AG04450 (cell line): Measurements from ENCODE around the gene ARAP2. TPM values are rescaled to one million over a fixed set of nuclear protein-coding genes. Genes with fewer than 3 reads are reported as not detected.

Source experiments
- CTCF ChIA-PET: fragments of 300-600, 350-600 bp; formaldehyde crosslinking; extraction: SDS; loops from one replicate; lab custom pipeline; 2022; ENCODE audit warnings: antibody characterized with exemption, inconsistent platforms; lab: Charles Lee
- POLR2A ChIA-PET: fragments of 350-600 bp; formaldehyde crosslinking; extraction: SDS; loops from one replicate; lab custom pipeline; 2021; ENCODE audit warnings: antibody characterized with exemption, inconsistent platforms; lab: Yijun Ruan, JAX
- DNase-seq: peaks from one replicate; pipeline ENCODE4 v3.0.0-alpha.2; 2011; ENCODE audit warnings: low read depth, low spot score
- H3K27ac ChIP-seq: one replicate; pipeline ENCODE4 v1.5.1; 2012; ENCODE audit warnings: low read depth, low read length, control low read depth
- H3K27me3 ChIP-seq: one replicate; pipeline ENCODE4 v1.6.0; 2012; ENCODE audit warnings: low read length; ENCODE audit not compliant: control insufficient read depth, insufficient read depth
- H3K4me3 ChIP-seq: 2 replicates; pipeline ENCODE4 v1.5.1; 2011; ENCODE audit warnings: mild to moderate bottlenecking, low read depth, low read length, control low read depth
- H3K9me3 ChIP-seq: 2 replicates; pipeline ENCODE4 v1.5.1; 2012; ENCODE audit warnings: low read length; ENCODE audit not compliant: control insufficient read depth, insufficient read depth
- polyA plus RNA-seq: library from polyadenylated mRNA; depleted of rRNA; stranded (reverse); fragments of >200 nt; gene quantifications from 2 replicates; pipeline ENCODE4 v1.2.3, GENCODE V29; 2011
- TF ChIP-seq, protein P1 (sequence below): IDR thresholded peaks from 2 replicates; pipeline ENCODE4 v1.5.1; 2011; ENCODE audit warnings: low read depth, low read length, control low read depth, inconsistent platforms

Gene ARAP2
- polyA plus RNA-seq, 1 experiment, result 0.11 TPM

DNA sequence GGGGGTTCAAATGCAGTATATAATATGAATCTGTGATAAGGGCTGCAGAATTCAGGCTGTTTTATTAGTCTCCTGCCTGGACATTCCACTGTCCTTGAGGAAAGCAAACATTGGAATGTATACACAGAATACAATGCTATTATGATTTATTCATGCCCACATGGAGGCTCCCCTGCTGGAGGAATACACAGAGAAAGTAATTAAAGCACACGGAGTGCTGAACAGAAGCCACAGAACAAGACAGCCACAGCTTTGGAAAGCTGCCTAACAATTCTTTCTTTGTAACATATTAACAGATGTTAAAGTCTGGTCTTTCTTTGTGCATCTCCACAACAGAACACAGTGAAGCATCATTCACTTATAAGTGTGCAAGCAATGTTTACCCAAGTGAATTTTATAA is 155.8 kb downstream of the ARAP2 start:
- CTCF ChIA-PET, result no interaction called here
- no peak for DNase-seq
- Histone ChIP-seq H3K9me3 (no peaks in the 10 kb centered on the region), H3K4me3 (no peak overlapping the region), H3K27ac (no peak overlapping the region), H3K27me3 (no peaks in the 10 kb centered on the region)
- POLR2A ChIA-PET, result no interaction called here
- TF ChIP-seq, protein P1, sequence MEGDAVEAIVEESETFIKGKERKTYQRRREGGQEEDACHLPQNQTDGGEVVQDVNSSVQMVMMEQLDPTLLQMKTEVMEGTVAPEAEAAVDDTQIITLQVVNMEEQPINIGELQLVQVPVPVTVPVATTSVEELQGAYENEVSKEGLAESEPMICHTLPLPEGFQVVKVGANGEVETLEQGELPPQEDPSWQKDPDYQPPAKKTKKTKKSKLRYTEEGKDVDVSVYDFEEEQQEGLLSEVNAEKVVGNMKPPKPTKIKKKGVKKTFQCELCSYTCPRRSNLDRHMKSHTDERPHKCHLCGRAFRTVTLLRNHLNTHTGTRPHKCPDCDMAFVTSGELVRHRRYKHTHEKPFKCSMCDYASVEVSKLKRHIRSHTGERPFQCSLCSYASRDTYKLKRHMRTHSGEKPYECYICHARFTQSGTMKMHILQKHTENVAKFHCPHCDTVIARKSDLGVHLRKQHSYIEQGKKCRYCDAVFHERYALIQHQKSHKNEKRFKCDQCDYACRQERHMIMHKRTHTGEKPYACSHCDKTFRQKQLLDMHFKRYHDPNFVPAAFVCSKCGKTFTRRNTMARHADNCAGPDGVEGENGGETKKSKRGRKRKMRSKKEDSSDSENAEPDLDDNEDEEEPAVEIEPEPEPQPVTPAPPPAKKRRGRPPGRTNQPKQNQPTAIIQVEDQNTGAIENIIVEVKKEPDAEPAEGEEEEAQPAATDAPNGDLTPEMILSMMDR, result no peak

DNA sequence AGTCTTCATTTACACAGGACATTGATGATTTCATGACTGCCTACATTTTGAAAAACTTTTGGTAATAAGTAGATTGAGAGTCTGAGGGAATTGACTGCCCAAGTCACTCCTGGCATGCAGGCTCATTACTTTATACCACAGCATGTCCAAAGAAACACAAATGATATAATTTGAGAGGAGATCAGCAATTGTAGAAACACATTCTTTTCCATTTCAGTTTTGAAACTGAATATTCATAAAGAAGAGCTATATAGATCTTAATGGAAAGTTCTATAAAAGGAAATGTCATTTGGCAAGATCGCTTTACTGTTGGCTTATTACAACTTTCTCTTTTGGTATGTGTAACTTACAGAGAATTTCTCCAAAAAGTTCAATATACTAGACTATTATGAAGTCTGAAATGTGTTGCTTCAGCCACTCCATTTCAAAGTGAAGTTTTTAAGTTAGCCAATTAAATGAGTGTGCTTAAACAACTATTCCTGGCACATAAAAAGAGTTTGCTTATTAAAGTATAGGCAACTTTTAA is 158.0 kb downstream of the ARAP2 start:
- H3K27ac ChIP-seq, result no peak overlapping the region
- peaks cover 2% of the 10 kb centered on the region; the same call in 1 of the 2 replicates for H3K9me3 ChIP-seq
- ChIA-PET POLR2A (no interaction called here), CTCF (no interaction called here)
- H3K27me3 ChIP-seq, result no peaks in the 10 kb centered on the region
- TF ChIP-seq, protein P1, result no peak
- no peak overlapping the region for H3K4me3 ChIP-seq
- no peak for DNase-seq

DNA sequence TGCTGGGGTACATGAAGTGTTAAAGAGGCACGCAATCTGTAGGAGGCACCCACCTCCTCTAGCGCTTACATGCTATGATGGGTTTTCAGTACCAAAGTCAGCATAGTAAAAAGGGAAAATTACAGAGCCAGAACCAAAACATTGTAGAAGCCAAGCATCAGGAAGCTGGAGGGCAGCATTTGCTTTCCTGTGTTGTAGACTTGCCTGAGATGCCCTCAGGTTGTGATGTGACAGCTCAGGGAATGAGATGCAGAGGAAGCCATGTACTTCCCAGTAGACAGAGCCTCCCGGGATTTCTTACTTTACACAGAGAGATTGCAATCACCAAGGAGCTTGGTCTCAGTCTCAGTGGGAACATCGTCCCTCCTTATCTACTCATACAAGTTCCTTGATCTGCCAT is 161.5 kb downstream of the ARAP2 start:
- Histone ChIP-seq H3K9me3 (peaks cover 2% of the 10 kb centered on the region; the same call in 1 of the 2 replicates), H3K27ac (no peak overlapping the region), H3K4me3 (no peak overlapping the region), H3K27me3 (no peaks in the 10 kb centered on the region)
- ChIA-PET POLR2A (no interaction called here), CTCF (no interaction called here)
- no peak for DNase-seq
- TF ChIP-seq, protein P1, result no peak

DNA sequence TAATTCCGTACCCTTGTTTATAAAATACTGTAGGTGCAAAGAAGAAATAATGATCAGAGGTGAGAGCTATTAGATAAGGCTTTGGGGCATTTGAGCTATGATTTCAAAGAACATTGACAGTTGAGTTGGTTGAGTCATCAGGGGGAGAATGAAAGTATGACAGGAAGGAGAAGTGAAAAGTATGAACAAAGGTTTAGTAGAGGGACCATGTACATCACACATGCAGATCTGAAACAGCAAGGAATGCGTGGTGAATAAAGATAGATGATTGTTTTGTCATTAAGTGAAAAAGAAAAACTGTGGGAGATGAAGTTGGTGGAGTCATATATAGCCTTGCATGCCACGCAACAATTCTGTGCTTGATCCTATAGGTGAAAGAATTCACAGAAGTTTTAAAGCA is 163.1 kb downstream of the ARAP2 start:
- ChIA-PET POLR2A (no interaction called here), CTCF (no interaction called here)
- no peak overlapping the region for H3K27ac ChIP-seq
- TF ChIP-seq, protein P1, result no peak
- no peak for DNase-seq
- H3K9me3 ChIP-seq, result peaks cover 2% of the 10 kb centered on the region; the same call in 1 of the 2 replicates
- H3K4me3 ChIP-seq, result no peak overlapping the region
- no peaks in the 10 kb centered on the region for H3K27me3 ChIP-seq

DNA sequence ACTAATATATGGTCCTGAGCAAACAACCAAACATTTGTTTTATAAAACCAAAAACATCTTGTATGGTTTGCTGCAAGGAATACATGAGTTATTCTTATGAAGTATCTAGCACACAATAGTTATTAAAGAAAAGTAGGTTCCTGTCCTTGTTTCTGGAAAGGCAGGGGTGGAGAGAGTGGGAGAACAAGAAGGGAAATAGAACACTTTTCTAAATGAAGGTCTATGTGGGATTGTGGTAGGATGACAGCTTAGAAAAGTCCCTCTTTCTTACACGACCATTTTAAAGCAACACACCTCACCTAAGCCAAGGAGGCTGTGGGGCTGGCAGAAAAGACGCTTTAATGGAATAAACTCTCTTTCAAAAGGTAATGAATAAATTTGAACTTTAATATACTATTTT is 164.6 kb downstream of the ARAP2 start:
- Histone ChIP-seq H3K9me3 (peaks cover 2% of the 10 kb centered on the region; the same call in 1 of the 2 replicates), H3K27ac (no peak overlapping the region), H3K27me3 (no peaks in the 10 kb centered on the region), H3K4me3 (no peak overlapping the region)
- POLR2A ChIA-PET, result no interaction called here
- CTCF ChIA-PET, result no interaction called here
- DNase-seq, result no peak
- TF ChIP-seq, protein P1, result no peak
